ENCODE results near the gene MYO3B.

The MYO3B gene

GRCh38 chr2:170454471-170455372 is 276.8 kb downstream of the MYO3B start (continued):
- TF ChIP-seq ZNF768 (tag by site-specific recombination; IDR thresholded peaks at IDR 0.05) (no peak), ZNF366 (tag by site-specific recombination; conservative IDR thresholded peaks at IDR 0.05) (no peak), ZFP41 (tag by site-specific recombination; IDR thresholded peaks at IDR 0.05; ENCODE audit: borderline replicate concordance) (no peak), ZNF513 (tag by site-specific recombination; IDR thresholded peaks at IDR 0.05) (no peak), ZSCAN5A (tag by site-specific recombination; IDR thresholded peaks at IDR 0.05) (no peak), BCL11B (tag by site-specific recombination; IDR thresholded peaks at IDR 0.05; ENCODE audit: low read depth) (no peak)

- ChIA-PET CTCF (no interaction called here), POLR2A (no interaction called here)
- H3K9me3 ChIP-seq (ENCODE audit: control insufficient read depth, insufficient read depth, low read depth, low read length), result no peaks in the 10 kb centered on the region
- H3K4me1 ChIP-seq (ENCODE audit: control insufficient read depth, insufficient read depth, low read length), result no peaks in the 10 kb centered on the region
- no peaks in the 10 kb centered on the region for H3K36me3 ChIP-seq (ENCODE audit: control insufficient read depth in 2 of 2, insufficient read depth in 1 of 2, low read length in 2 of 2)
- H3K27ac ChIP-seq (ENCODE audit: extremely low read depth, low read depth, low read length), result no peak overlapping the region
- H3K4me3 ChIP-seq (ENCODE audit: low read depth, low read length), result no peak overlapping the region
- TF ChIP-seq ZFP41 (tag by site-specific recombination; IDR thresholded peaks at IDR 0.05; ENCODE audit: borderline replicate concordance) (no peak), ZNF626 (tag by site-specific recombination; IDR thresholded peaks at IDR 0.05) (no peak), ZNF274 (IDR thresholded peaks at IDR 0.05; ENCODE audit: low read length) (no peak), ZNF274 (tag by site-specific recombination; IDR thresholded peaks at IDR 0.05; ENCODE audit: borderline replicate concordance) (no peak), ZNF280C (tag by site-specific recombination; IDR thresholded peaks at IDR 0.05) (no peak), PRDM1 (tag by site-specific recombination; IDR thresholded peaks at IDR 0.05) (no peak)
These were observed 277.9 kb downstream of the MYO3B start for GRCh38 chr2:170455617-170456426.

- ChIA-PET CTCF (no interaction called here), POLR2A (no interaction called here)
- no peak overlapping the region for H3K4me3 ChIP-seq (ENCODE audit: low read depth, low read length)
- H3K4me1 ChIP-seq (ENCODE audit: control insufficient read depth, insufficient read depth, low read length), result no peaks in the 10 kb centered on the region
- H3K36me3 ChIP-seq (ENCODE audit: control insufficient read depth in 2 of 2, insufficient read depth in 1 of 2, low read length in 2 of 2), result no peaks in the 10 kb centered on the region
- no peak overlapping the region for H3K27ac ChIP-seq (ENCODE audit: extremely low read depth, low read depth, low read length)
- no peaks in the 10 kb centered on the region for H3K9me3 ChIP-seq (ENCODE audit: control insufficient read depth, insufficient read depth, low read depth, low read length)
- TF ChIP-seq EGR2 (tag by site-specific recombination; IDR thresholded peaks at IDR 0.05; ENCODE audit: low read depth), result no peak
- TF ChIP-seq HOXD13 (CRISPR knock-in tag; IDR thresholded peaks at IDR 0.05; ENCODE audit: borderline replicate concordance), result no peak
- no peak for TF ChIP-seq ZBTB49 (tag by site-specific recombination; IDR thresholded peaks at IDR 0.05; ENCODE audit: low read depth)
- no peak for TF ChIP-seq ZFHX2 (tag by site-specific recombination; conservative IDR thresholded peaks at IDR 0.05)
- no peak for TF ChIP-seq ZNF350 (tag by site-specific recombination; IDR thresholded peaks at IDR 0.05)
- no peak for TF ChIP-seq FEZF1 (tag by site-specific recombination; IDR thresholded peaks at IDR 0.05)
- TF ChIP-seq ZNF707 (tag by site-specific recombination; IDR thresholded peaks at IDR 0.05), result no peak
- no peak for TF ChIP-seq ZIC2 (tag by site-specific recombination; IDR thresholded peaks at IDR 0.05)
- TF ChIP-seq ZNF37A (tag by site-specific recombination; IDR thresholded peaks at IDR 0.05), result no peak
- TF ChIP-seq ZNF677 (tag by site-specific recombination; IDR thresholded peaks at IDR 0.05), result no peak
- TF ChIP-seq ZSCAN30 (tag by site-specific recombination; IDR thresholded peaks at IDR 0.05), result no peak
- no peak for TF ChIP-seq ZNF26 (tag by site-specific recombination; IDR thresholded peaks at IDR 0.05)
These were observed 279.0 kb downstream of the MYO3B start for GRCh38 chr2:170456914-170457313.

Data from HEK293 (cell line).